Measurements from ENCODE around the gene MRPL53. TPM values are rescaled to one million over a fixed set of nuclear protein-coding genes. Genes with fewer than 3 reads are reported as not detected.

MRPL53 gene
- total RNA-seq, 4 donors from 2014 or later, result 15.0 to 49.4 (median 40.9) TPM

DNA sequence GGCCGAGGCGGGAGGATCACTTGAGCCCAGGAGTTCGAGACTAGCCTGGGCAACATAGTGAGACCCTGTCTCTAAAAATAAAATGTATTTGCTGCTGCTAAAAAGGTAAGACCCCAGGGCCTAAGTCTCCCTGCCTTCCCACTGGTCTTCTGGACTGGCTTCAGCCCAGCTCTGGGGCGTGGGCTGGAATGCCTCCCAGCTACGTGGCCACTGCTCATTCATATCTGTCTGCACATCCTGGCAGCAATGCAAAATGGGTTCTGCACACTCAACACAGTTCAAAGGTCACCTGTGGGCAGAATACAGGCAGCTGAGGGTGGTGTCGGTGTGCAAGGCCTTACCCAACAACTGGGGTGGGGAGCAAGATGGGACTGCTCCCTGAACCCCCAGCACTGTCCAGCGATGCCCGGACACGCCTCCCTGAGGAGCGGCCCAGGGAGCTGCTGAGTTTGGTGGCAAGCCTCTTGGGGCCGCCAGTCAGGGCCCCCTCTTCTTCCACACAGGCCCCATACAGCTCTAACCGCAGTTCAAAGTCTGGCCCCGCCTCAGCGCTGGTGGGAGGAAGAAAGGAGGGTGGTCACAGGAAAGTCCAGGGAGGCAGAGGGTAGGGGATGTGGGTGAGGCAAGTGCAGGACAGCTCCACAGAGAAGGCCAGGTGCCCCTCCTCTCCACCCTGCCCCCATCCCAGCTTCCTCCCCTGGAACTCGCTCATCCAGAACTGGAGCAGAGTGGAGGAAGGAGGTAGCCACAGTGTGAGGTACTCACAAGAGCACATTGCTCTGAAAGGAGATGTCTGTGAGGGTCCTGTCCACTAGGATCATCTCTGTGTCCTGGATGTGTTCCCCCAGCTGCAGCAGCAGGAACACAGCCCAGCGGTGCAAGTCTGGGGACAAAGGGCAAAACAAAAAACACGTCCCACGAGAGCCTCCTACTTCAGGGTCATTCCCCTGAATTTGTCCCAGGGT lies 42.7 kb downstream of the MRPL53 start:
- Histone ChIP-seq H3K27me3 (no peaks in the 10 kb centered on the region), H3K9me3 (no peaks in the 10 kb centered on the region), H3K27ac (no peak overlapping the region), H3K36me3 (peaks cover 32 to 33% of the 10 kb centered on the region in 2 donors), H3K4me1 (no peaks in the 10 kb centered on the region), H3K4me3 (replicated peaks in 1 of 3) (no peak overlapping the region)
- TF ChIP-seq, protein P1, sequence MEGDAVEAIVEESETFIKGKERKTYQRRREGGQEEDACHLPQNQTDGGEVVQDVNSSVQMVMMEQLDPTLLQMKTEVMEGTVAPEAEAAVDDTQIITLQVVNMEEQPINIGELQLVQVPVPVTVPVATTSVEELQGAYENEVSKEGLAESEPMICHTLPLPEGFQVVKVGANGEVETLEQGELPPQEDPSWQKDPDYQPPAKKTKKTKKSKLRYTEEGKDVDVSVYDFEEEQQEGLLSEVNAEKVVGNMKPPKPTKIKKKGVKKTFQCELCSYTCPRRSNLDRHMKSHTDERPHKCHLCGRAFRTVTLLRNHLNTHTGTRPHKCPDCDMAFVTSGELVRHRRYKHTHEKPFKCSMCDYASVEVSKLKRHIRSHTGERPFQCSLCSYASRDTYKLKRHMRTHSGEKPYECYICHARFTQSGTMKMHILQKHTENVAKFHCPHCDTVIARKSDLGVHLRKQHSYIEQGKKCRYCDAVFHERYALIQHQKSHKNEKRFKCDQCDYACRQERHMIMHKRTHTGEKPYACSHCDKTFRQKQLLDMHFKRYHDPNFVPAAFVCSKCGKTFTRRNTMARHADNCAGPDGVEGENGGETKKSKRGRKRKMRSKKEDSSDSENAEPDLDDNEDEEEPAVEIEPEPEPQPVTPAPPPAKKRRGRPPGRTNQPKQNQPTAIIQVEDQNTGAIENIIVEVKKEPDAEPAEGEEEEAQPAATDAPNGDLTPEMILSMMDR (IDR thresholded peaks at IDR 0.05), result no peak
- no peak for TF ChIP-seq POLR2A (IDR thresholded peaks at IDR 0.05)
- intact Hi-C loops (cut with DNase I), result no loop called here
- DNase-seq, result no peak
- WGBS, 2 donors, result 85 to 88% methylated on average over 14 to 18 of the region's 18 CpGs

DNA sequence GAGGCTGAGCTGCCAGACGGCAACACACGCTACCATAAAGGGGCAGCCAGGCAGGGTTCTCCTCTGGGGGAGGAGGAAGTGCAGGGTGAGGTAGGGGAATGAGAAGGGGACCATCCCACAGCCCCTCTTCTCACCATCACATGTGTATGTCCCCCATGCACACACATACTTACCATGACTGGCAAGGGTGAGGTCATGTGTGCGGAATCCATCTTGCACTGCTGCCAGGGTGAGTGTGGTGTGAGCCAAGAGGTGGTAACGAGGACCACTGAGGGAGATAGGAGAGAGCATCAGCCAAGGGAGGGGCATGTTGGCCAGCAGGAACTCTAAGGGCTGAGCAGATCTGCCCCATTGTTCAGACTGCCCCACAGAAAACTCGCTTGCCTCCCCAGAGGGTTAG lies 43.8 kb downstream of the MRPL53 start:
- DNase-seq, result no peak
- WGBS, 2 donors, result 90 to 92% methylated on average over 5 of the region's 5 CpGs
- TF ChIP-seq, protein P1 (IDR thresholded peaks at IDR 0.05), result no peak
- no peak for TF ChIP-seq POLR2A (IDR thresholded peaks at IDR 0.05)
- no peaks in the 10 kb centered on the region for H3K9me3 ChIP-seq
- peaks cover 32 to 33% of the 10 kb centered on the region in 2 donors for H3K36me3 ChIP-seq
- no peak overlapping the region for H3K27ac ChIP-seq
- H3K4me3 ChIP-seq (replicated peaks in 1 of 3), result no peak overlapping the region
- no peaks in the 10 kb centered on the region for H3K27me3 ChIP-seq
- H3K4me1 ChIP-seq, result no peaks in the 10 kb centered on the region
- intact Hi-C loops (cut with DNase I), result no loop called here

DNA sequence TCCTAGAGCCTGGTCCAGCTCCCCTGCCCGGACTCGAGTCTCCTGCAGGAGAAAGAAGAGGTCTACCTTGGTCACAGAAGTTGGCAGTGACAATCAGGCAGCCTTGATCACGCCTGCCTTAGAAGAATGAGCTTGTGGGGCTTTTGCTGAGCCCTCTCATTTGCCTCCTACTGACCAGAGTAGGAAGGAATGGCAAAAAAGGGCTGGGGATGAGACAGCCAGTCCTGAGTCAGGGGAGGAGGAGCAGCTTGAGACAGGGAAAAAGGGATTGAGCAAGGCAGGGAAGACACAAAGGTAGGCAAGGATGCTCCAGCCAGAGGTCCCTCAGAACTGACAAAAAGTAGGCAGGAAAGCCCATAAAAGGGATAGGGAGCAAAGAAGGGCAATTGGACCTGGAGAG lies 44.9 kb downstream of the MRPL53 start:
- Histone ChIP-seq H3K4me3 (replicated peaks in 1 of 3) (no peak overlapping the region), H3K9me3 (no peaks in the 10 kb centered on the region), H3K4me1 (no peaks in the 10 kb centered on the region), H3K27me3 (no peaks in the 10 kb centered on the region), H3K36me3 (peaks cover 32 to 33% of the 10 kb centered on the region in 2 donors), H3K27ac (no peak overlapping the region)
- TF ChIP-seq, protein P1 (IDR thresholded peaks at IDR 0.05), result no peak
- no peak for TF ChIP-seq POLR2A (IDR thresholded peaks at IDR 0.05)
- 91 to 92% methylated on average over 3 of the region's 3 CpGs for WGBS, 2 donors
- DNase-seq, result no peak
- intact Hi-C loops (cut with DNase I), result no loop called here

DNA sequence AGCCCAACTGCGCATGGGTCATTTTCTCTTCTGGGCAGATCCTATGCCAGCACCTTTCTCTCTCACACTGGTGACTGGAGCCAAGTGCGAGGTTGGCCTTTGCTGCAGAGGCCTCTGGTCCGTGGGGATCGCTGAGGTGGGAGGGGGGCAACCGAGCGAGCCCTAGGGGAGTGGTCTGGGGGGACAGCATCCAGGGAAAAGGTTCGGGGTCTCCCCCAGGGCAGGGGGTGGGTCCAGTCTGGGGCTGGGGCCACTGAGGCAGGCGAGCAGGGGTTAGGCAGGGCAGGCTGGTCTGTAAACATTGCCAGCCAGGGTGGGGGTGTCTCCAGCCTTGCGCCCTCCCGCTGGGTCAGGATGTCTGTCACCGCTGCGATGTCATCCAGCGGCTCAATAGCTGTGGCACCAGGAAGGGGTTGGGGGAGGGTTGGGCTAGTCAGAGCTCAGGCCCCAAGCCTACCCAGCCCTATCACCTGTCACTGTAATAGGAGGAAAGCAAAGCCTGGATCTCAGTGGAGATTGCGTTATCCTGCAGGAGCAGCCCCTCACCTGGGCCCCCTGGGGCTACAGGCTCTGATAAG lies 46.2 kb downstream of the MRPL53 start:
- no peaks in the 10 kb centered on the region for H3K9me3 ChIP-seq
- H3K27ac ChIP-seq, result no peak overlapping the region
- TF ChIP-seq, protein P1 (IDR thresholded peaks at IDR 0.05), result no peak
- TF ChIP-seq POLR2A (IDR thresholded peaks at IDR 0.05), result no peak
- intact Hi-C loops (cut with DNase I), result no loop called here
- H3K36me3 ChIP-seq, result peaks cover 27 to 33% of the 10 kb centered on the region in 2 donors
- 83 to 88% methylated on average over 12 to 14 of the region's 14 CpGs for WGBS, 2 donors
- H3K27me3 ChIP-seq, result no peaks in the 10 kb centered on the region
- no peak for DNase-seq
- H3K4me3 ChIP-seq (replicated peaks in 1 of 3), result no peak overlapping the region
- H3K4me1 ChIP-seq, result peaks cover 4 to 5% of the 10 kb centered on the region in 2 donors

DNA sequence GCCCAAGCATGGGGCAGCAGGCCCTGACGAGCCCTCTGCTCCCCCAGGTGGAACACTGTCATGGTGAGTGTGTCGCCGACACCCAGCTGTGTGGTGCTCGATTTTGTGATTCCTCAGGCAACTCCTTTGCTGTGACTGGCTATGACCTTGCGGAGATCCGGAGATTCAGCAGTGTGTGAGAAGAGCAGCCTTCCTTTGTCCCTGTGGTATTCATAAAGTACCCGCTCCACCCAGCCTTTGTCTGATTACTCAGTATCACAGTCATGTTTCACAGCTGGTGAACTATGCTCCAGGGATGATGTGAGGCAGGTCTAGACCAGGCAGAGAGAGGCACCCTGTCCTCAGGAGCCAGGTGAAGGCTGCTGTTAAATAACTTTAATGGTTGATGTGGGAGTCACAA lies 47.0 kb downstream of the MRPL53 start:
- TF ChIP-seq, protein P1 (IDR thresholded peaks at IDR 0.05), result no peak
- TF ChIP-seq POLR2A (IDR thresholded peaks at IDR 0.05), result no peak
- Histone ChIP-seq H3K36me3 (peaks cover 22 to 31% of the 10 kb centered on the region in 2 donors), H3K9me3 (no peaks in the 10 kb centered on the region), H3K4me1 (peaks cover 8 to 9% of the 10 kb centered on the region in 2 donors), H3K27me3 (no peaks in the 10 kb centered on the region), H3K4me3 (replicated peaks in 1 of 3) (no peak overlapping the region), H3K27ac (no peak overlapping the region)
- 88 to 100% methylated on average over 1 to 7 of the region's 7 CpGs for WGBS, 2 donors
- intact Hi-C loops (cut with DNase I), result no loop called here
- DNase-seq, result no peak
